GM10266 (cell line): ENCODE results near the gene SPDYE4.

Experiments used
- DNase-seq: peaks from one replicate; pipeline ENCODE4 v3.0.0; 2012; ENCODE audit errors: extremely low spot score
- CTCF ChIP-seq: IDR thresholded peaks from 2 replicates; pipeline ENCODE4 v1.5.1; 2012; ENCODE audit warnings: mild to moderate bottlenecking, low read depth; ENCODE audit not compliant: control insufficient read depth, insufficient read depth; ENCODE audit errors: missing control alignments

Gene SPDYE4

DNA sequence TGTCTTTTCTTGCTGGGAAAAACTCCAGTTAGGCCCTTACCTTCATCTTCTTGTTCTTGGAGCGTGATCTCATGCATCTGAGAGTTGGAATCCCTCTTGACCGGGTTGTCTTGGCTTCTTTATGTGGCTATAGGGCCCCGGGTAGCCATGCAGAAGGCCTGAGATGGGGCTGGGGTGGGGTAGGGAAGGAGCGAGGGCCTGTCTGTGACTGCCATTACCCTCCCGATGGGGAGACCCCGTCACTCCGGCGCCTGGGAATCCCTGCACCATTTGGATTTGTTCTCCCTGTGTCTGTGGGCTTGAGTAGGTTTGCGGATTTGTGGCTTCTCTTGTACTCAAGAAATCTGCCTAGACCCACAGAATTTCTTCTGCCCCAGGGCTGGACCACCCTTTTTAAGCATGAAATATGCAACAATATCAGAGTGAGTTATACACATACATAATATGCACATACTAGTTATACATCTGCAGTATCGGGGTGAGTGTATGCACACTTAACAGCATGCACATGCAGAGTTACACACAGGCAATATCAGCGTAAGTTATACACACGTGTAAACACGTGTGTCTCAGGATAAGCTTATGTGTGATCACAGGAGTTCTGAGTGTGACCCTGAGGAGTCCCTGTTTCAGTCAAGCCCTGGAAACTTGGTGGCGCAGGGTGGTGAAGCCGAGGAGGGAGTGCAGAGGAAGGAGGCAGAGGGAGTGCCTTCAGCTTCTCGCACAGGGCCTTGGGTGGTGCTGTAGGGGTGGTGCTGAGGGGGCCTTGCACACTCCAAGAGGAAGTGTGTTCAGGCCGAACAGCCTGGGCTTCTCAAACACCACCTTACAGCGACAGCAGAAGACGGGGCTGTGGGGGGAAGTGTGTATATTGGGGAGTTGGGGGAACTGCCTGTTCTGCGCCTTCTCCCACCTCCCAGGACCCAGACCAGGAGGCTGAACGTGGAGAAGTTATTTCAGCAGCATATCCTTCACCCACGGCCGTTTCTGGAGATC, 32.2 kb downstream of the SPDYE4 start:
- no peak for TF ChIP-seq CTCF
- DNase-seq: no peak

GRCh38 chr17:8724451-8724850, 33.9 kb downstream of the SPDYE4 start:
- no peak for TF ChIP-seq CTCF
- no peak for DNase-seq

DNA sequence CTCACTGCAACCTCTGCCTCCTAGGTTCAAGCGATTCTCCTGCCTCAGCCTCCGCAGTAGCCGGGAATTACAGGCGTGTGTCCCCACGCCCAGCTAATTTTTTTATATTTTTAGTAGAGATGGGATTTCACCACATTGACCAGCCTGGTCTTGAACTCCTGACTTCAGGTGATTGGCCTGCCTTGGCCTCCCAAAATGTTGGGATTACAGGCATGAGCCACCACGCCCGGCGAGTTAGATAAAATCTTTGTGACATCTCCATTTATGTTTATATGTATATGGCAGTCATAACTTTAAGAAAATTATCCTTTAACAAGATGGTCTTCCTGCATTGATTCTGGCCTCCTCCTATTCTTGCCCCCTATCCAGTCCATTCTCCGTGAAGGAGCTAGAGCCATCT, 37.8 kb downstream of the SPDYE4 start:
- no peak for DNase-seq
- no peak for TF ChIP-seq CTCF

DNA sequence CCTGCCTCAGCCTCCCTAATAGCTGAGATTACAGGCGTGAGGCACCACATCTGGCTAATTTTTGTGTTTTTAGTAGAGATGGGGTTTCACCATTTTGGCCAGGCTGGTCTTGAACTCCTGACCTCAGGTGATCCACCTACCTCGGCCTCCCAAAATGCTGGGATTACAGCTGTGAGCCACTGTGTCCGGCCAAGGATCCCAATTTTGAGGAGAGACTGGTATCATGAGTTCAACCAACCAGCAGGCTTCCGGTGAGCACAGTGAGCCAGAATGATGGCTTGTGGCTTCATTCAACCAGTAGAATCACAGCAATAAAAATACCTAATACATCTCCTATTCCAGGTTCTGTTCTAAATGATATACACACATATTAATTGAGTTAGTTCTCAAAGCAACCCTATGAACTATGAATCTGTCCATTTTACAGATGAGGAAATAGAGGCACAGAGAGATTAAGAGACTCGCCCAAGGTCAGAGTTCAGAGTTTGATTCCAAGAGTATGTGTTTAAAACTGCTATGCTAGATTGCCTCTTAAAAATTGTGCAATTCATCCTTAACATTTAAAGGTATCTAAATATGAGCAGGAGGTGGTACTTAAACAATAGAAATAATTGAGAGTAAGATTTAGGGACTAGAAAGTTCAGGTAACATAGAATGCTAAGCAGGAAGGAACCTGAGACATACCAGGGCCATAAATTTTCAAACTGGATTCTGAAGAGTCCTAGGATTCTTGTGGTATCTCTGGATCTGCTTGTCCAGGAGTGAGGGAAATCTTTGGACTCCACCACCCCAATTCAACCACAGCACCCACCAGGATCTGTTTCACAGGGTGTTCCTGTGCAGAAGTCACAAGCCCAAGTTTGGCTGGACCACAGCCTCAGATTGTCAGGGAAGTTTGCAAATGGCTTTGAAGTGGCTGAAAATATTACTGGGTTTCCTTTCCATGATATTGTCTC, 38.8 kb downstream of the SPDYE4 start:
- DNase-seq: no peak
- TF ChIP-seq CTCF: no peak

- no peak for DNase-seq
- TF ChIP-seq CTCF: no peak
Measured at GRCh38 chr17:8718001-8718563, 40.3 kb downstream of the SPDYE4 start.

GRCh38 chr17:8713878-8714277, 44.5 kb downstream of the SPDYE4 start:
- no peak for DNase-seq
- no peak for TF ChIP-seq CTCF
